NCI-H1105 treated with DMSO at 0.1 percent for 48 hours (cell line): Measurements from ENCODE around the gene DIO3.

Experiments
- DNase-seq: peaks from one replicate; lab custom pipeline; 2025; lab: John Stamatoyannopoulos, UW

Gene DIO3

DNA sequence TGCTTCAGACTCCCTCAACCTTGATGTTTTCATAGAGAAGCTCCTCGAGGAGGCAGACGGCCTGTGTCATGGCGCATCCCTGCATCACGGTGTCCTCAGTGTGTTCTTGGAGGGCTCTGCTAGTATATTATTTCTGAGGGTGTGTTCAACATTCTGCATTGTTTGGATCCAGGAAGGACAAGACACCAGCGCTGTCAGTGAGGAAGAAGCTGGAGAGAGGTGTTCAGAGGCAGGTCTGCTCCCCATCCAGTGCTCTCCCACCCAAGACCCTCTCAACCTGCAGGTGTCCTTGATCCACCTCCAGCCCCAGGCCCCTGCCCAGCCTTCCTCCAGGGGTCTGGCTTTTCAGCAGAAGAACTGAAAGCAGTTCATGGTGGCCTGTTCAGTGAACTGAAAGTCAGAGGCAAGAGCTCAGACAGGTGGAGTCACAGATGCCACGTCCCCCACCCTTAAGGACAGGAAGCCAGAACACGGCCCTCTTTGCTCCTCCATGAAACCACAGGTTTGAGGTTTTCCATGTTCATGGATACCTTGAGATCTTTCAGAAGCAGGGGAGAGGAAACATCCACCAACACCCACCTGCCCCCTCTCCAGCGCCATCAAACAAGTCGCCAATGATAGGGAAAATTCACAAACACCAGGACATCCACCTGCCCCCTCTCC, 37.4 kb downstream of the DIO3 start:
- no peak for DNase-seq

DNA sequence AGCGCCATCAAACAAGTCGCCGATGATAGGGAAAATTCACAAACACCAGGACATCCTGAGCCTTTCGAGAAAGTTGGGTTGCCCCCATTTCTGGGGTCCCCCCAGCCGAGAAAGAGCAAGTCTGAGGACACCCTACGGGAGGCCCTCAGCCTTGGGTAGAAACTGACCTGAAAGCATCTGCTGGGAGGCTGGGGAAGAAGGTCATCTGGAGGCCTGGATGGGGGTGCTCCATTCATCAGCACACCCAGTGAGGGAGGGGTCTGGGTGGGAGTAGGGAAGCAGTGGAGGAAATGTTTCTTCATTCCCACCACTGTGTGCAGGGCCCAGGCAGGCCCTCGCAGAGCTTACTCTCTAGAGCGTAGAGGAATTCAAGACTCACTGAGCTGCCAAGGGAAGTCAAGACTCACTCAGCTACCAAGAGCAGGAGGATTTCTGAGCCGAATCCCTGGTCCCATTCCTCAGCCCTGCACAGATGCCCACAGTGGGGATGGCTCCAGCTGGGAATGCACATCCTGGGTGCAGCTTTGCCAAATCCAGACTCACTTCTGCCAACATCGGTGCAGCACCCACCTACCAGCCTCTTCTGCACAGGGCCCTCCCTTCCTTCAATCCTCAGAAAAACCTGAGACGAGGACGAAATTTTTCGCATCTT, 38.1 kb downstream of the DIO3 start:
- DNase-seq, result no peak

DNA sequence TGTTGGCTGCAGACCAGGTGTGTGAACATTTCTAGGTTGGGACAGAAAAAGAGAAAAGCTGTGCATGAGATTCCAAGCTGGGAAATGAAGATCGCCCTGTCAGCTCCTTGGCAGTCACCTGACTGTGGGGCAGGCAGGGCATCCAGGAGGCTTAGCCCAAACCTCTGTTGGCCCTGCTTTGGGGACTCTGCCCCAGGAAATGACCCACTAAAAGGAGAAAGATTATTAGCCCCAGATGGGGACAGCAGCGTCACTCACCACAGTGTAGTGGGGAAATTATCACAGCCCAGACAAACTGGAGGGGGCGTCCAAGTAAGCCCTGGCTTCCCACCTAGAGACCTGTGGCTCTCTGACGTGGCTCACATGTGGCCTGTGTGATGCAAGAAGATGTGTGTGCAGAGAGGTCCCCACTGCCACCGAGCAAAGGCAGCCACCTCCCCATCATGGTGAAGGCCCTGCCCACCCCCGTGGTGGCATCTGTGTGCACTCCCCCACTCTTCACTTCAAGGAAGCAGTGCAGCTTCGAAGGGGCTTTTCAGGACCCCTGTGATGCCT, 39.1 kb downstream of the DIO3 start:
- DNase-seq, result no peak

DNA sequence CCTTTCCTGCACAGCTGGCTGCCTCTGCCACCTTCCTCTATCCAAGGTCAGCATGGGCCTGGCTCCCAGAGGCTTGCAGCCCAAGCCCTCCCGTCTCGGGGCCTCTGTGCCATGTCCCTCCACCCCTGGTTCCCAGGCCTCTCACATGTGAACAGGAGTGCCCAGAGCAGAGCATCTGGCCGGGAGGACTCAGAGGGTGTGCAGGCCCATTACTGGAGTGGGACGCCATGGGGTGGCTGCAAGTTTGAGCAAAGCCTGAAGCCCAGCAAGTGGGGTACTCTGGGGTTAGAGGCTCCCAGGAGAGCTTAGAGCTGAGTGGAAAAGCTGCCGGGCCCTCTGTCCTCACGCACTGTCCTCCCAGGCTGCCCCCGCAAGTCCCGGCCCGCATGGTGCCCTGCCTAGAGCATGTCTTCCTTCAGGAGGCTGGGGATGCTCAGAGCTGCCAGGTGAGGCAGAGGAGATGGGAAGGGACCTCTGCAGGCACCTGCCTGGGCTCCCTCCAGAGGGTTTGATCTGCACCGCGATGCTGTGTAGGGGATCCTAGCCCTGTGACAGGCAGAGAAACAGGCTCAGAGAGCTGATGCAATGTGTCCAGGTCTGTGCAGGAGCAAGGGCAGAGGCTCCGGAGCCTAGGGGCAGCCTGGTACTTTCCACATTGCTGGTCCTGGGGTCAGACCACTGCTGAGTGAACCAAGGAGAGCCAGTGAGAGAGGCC, 39.8 kb downstream of the DIO3 start:
- DNase-seq, result no peak

DNA sequence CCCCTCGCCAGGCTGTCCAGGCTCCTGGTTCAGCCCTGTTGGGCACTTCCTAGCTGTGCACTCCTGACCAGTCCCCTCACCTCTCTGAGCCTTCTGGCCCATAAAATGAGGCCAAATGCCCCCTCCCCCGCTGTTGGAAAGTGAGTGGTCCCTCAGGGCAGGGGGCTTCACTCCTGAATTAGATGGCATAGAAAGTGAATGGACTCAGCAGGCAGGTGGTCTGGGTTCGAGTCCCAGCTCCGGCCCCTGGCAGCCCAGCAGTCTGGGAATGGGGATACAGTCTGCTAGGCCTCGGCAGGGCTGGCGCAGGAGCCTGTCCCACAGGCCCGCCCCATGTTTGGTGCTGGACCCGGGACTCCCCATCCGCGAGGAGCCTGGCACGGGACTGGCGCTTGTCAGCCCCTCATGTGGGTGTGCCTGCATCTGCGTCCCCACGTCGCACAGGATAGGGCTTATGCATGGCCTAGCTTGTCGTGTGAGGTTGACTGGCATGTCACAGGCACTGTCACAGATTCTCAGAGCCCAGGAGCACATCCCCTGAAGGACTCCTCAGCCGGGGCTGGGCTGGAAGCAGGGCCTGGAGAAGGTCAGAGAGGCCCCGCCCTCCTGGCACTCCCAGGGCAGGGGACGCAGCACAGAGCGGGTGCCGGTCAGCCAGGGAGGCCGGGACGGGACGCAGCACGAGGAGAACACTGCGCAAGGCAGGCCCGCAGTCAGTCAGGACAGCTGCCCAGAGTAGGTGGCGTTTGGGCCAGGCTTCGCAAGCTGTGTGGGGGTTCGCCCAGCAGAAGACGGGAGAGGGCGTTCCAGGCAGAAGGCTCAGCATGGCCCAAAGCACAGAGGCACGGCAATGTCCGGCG, 40.5 kb downstream of the DIO3 start:
- no peak for DNase-seq

DNA sequence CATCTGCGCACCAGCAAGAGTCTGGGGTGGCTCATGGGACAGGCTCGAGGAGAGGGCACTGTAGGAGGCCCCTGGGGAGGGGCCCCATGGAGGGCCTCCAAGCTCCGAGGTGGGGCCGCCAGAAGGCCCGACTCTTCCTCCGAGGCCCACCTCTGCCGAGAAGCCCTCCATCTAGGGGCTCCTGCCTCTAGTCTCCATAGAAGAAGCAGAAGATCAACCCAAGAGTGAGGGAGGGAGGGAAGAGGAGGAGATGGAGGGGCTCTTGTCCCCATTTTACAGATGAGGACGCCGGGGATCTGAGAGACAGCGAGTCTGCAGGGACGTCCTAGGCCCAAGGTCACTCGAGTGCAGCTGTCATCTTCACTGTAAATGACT, 41.2 kb downstream of the DIO3 start:
- no peak for DNase-seq

DNA sequence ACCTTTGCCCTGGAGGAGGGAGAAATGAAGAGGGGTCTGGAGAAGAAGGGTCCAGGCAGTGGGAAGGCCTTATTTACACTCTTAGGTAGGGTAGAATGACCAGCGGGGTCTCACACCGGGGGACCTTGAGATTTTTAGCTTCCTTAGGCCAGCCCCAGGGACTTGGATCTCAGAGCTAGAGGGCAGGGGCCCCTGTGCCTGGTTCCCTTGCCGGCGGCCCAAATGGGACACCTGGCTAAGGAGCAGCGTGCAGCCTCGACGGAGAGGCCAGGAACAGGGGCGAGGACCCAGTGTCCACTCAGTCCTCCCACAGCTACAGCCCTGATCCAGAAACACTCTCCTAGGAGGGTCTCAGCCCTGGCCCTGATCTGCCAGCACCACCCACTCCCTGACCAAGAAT, 41.8 kb downstream of the DIO3 start:
- DNase-seq, result no peak

DNA sequence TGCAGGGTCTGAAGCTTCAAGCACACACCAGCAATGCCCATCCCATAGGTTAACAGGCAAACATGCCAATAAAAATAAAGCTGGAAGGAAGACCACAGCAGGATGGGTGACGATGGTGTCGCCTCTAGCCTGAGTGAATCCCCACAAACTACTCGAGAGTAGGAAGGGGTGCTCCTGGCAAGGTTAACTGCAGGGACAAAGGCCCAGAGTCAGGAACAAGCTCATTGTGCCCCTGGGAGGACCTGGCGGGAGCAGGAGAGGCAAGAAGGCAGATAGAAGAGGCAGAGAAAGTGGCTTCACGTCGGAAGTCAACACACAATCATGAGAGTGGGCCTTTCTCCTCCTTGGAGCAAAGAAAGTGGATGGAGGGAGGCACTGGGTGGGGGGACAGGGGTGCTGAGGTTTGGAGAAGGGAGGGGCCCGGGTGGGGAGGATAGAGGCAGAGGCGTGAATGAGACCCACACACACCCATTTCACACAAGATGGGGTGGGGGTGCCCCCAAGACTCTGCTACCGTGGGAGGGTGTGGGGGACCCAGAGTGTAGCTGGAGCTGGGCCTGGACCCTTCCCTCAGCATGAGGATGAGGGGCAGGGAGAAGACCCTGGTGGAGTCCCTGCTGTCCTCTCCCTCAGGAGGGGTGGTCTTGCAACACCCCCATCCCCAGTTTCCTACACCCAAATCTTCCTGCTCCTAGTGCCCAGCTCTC, 43.1 kb downstream of the DIO3 start:
- no peak for DNase-seq

DNA sequence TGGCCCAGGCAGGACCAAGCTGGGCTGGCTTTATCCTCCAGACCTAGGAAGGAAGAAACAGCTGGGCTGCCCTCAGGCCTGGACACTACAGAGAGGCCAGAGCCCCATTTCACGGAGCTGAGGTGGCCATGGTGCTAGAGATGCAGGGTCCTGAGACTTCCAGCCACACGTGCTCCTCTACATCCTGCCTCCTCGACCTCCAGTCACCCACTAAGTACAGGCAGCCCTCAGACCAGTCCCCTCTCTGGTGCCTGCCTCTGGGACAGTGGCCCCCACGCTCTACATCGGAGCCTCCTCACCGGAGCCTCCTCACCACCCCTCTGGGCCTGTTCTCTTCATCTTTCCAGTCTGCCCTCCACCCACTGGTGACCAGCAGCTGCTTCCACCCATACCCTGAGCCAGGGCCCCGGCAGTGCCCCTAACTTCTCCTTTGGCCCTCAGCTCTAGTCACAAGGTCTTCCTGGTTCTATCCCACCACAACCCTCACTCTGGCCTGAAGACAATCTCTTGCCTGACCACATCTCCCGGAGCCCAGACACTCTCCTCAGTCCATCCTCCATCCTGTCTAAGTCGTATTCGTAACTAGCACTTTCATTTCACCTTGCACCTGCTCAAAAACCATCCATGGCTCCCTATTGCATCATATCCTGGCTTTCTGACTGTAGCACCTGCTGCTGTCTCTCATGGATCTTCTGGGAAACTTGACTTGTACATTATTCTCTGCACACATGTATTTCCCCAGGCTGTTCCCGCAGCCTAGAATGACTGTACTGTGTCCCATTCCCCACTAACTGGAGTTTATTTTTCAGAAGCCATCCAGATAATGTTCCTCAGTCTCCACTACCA, 43.9 kb downstream of the DIO3 start:
- DNase-seq, result no peak

DNA sequence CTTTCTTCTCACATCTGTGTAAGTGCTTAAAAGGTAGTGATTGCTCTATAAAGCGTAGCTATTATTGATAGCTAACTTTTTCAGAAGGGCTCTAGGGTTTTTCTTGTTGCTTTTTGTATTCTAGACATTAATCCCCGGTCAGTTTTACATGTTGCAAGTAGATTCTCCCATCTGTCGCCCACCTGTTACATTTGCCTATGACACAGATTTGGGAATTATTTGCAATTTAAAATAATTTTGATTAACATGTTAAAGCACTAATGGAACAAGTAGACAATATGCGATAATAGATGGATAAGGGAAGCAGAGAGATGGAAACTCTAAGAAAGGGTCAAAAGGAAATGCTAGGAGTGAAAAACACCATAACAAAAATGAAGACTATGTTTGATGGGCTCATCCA, 44.5 kb downstream of the DIO3 start:
- no peak for DNase-seq
